DOHH2 (cell line): ENCODE results near the gene PAPOLA.

Experiments used
- H3F3A ChIP-seq: fragments of 200-600 bp; sonication (generic), shearing (Covaris generic); 2 replicates; pipeline ENCODE4 v1.6.0; 2016; ENCODE audit warnings: antibody characterized with exemption, mild to moderate bottlenecking; ENCODE audit not compliant: control insufficient read depth, insufficient read depth
- H3K27ac ChIP-seq: fragments of 200-600 bp; sonication (generic); 2 replicates; pipeline ENCODE4 v1.5.1; 2014; ENCODE audit warnings: low read depth, mild to moderate bottlenecking, low read length, moderate library complexity
- H3K27me3 ChIP-seq: fragments of 200-600 bp; sonication (generic); 2 replicates; pipeline ENCODE4 v1.6.1; 2014; ENCODE audit warnings: mild to moderate bottlenecking, low read length, mixed read lengths; ENCODE audit not compliant: control insufficient read depth
- H3K36me3 ChIP-seq: fragments of 200-600 bp; sonication (generic); 2 replicates; pipeline ENCODE4 v1.6.1; 2014; ENCODE audit warnings: mild to moderate bottlenecking, low read length, moderate library complexity, mixed read lengths; ENCODE audit not compliant: control insufficient read depth
- H3K4me1 ChIP-seq: fragments of 200-600 bp; sonication (generic); 2 replicates; pipeline ENCODE4 v1.6.1; 2014; ENCODE audit warnings: mild to moderate bottlenecking, low read length, mixed read lengths; ENCODE audit not compliant: control insufficient read depth
- H3K4me2 ChIP-seq: fragments of 200-600 bp; sonication (generic); 2 replicates; pipeline ENCODE4 v1.6.0; 2014; ENCODE audit warnings: mild to moderate bottlenecking, low read length, moderate library complexity
- H3K4me3 ChIP-seq: fragments of 200-600 bp; sonication (generic); 2 replicates; pipeline ENCODE4 v1.5.1; 2014; ENCODE audit warnings: mild to moderate bottlenecking, low read length, mixed read lengths
- H3K79me2 ChIP-seq: fragments of 200-600 bp; sonication (generic); 2 replicates; pipeline ENCODE4 v1.6.1; 2014; ENCODE audit warnings: mild to moderate bottlenecking, low read length, mixed read lengths; ENCODE audit not compliant: control insufficient read depth
- H3K9me2 ChIP-seq: fragments of 200-600 bp; sonication (generic); replicated peaks from 2 replicates; pipeline ENCODE4 v1.6.1; 2014; ENCODE audit warnings: mild to moderate bottlenecking, low read length, mixed read lengths; ENCODE audit not compliant: control insufficient read depth
- H3K9me3 ChIP-seq: fragments of 200-600 bp; sonication (generic); 2 replicates; pipeline ENCODE4 v1.6.1; 2014; ENCODE audit warnings: antibody characterized with exemption, low read length, mixed read lengths; ENCODE audit not compliant: control insufficient read depth, insufficient read depth
- H4K20me1 ChIP-seq: fragments of 200-600 bp; sonication (generic); 2 replicates; pipeline ENCODE4 v1.6.0; 2014; ENCODE audit warnings: low read depth, mild to moderate bottlenecking, antibody characterized with exemption, low read length, moderate library complexity; ENCODE audit not compliant: control insufficient read depth, insufficient read depth
- EZH2phosphoT487 ChIP-seq: fragments of 200-600 bp; sonication (generic); IDR thresholded peaks from 2 replicates; pipeline ENCODE4 v1.6.1; 2017; ENCODE audit warnings: borderline replicate concordance, mild to moderate bottlenecking, antibody characterized with exemption, low read length, moderate library complexity, mixed read lengths
- TF ChIP-seq, protein P1 (sequence below): fragments of 200-600 bp; sonication (generic); IDR thresholded peaks from one replicate; pipeline ENCODE4 v1.5.1; 2014; ENCODE audit warnings: antibody characterized with exemption, mild to moderate bottlenecking, low read depth, low read length; ENCODE audit not compliant: poor library complexity, severe bottlenecking

Gene PAPOLA

DNA sequence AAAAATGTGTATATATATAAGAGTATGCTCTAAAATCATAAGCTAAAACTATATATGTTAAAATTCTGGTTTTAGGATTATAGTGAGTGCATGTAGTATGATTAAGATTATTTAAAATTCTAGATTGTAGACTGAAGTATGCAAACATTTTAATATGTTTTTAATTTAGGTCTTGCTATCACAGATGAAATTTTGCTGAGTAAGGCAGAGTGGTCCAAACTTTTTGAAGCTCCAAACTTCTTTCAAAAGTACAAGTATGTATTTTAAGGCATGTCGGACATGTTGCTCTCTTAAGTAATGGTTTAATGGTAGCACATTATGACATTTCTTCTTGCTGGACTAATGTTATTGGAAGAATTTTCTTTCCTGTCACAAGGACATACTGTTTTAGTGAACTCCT, 34.6 kb downstream of the PAPOLA start:
- TF ChIP-seq, protein P1, sequence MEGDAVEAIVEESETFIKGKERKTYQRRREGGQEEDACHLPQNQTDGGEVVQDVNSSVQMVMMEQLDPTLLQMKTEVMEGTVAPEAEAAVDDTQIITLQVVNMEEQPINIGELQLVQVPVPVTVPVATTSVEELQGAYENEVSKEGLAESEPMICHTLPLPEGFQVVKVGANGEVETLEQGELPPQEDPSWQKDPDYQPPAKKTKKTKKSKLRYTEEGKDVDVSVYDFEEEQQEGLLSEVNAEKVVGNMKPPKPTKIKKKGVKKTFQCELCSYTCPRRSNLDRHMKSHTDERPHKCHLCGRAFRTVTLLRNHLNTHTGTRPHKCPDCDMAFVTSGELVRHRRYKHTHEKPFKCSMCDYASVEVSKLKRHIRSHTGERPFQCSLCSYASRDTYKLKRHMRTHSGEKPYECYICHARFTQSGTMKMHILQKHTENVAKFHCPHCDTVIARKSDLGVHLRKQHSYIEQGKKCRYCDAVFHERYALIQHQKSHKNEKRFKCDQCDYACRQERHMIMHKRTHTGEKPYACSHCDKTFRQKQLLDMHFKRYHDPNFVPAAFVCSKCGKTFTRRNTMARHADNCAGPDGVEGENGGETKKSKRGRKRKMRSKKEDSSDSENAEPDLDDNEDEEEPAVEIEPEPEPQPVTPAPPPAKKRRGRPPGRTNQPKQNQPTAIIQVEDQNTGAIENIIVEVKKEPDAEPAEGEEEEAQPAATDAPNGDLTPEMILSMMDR: no peak
- TF ChIP-seq EZH2phosphoT487: no peak
- no peaks in the 10 kb centered on the region; the same call in 1 of the 2 replicates for H4K20me1 ChIP-seq
- no peaks in the 10 kb centered on the region for H3K79me2 ChIP-seq
- H3K36me3 ChIP-seq: peaks cover 67% of the 10 kb centered on the region
- H3K27ac ChIP-seq: no peak overlapping the region
- H3K4me1 ChIP-seq: peaks cover 34% of the 10 kb centered on the region
- H3F3A ChIP-seq: 0 out of 2 replicates have a peak, but pooled peaks cover 3% of the 10 kb centered on the region
- no peaks in the 10 kb centered on the region for H3K9me2 ChIP-seq
- H3K4me2 ChIP-seq: no peak overlapping the region
- H3K9me3 ChIP-seq: no peaks in the 10 kb centered on the region
- no peaks in the 10 kb centered on the region for H3K27me3 ChIP-seq
- no peak overlapping the region for H3K4me3 ChIP-seq

DNA sequence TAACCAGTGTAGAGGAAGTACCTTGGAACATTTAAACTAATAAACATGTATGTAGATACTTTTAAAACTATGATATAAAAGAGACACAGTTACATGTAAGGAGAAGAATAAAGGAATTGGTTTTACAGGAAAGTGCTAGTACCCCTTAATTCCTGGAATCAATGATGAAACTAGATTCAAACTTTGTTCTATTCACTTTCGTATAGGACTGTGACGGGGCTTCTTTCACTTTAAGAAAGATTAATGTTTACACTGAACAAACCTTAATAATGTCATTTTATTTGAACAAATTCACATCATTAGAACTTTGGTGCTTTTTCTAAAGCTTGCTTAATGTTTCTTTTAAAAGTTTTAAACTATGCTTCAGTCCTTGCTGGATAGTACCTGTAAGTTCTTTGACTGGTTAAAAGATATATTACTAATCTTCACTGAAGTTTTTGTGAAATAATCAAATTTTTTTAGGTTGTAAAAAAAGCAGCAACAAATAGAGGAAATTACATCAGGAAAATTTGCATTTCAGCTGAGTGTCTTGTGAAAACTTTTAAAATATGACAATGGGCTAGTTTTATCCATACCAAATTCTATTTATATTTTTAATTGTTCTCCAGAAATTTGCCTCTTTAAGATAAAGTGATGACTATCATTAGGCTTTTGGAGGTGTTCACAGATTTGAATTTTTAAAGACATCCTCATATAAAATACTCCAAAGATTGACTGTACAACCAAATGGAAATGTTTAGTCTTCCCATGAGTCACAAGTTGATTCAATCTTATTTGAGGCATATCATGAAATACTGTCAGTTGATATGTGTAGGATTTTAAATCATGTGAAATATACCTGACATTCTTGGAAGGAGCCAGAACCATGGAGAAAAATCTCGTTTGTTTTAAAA, 36.2 kb downstream of the PAPOLA start:
- Histone ChIP-seq H3K27ac (peak overlapping the region; percentile 16; the same call in 1 of the 2 replicates), H3K27me3 (no peaks in the 10 kb centered on the region), H3K36me3 (peaks cover 58% of the 10 kb centered on the region), H3K4me1 (peaks cover 34% of the 10 kb centered on the region), H3K4me2 (peak overlapping the region; percentile 12; the same call in 1 of the 2 replicates), H3K9me3 (no peaks in the 10 kb centered on the region), H3F3A (0 out of 2 replicates have a peak, but pooled peaks cover 3% of the 10 kb centered on the region), H3K4me3 (no peak overlapping the region), H3K9me2 (no peaks in the 10 kb centered on the region), H3K79me2 (no peaks in the 10 kb centered on the region), H4K20me1 (no peaks in the 10 kb centered on the region; the same call in 1 of the 2 replicates)
- TF ChIP-seq EZH2phosphoT487: no peak
- TF ChIP-seq, protein P1: no peak

DNA sequence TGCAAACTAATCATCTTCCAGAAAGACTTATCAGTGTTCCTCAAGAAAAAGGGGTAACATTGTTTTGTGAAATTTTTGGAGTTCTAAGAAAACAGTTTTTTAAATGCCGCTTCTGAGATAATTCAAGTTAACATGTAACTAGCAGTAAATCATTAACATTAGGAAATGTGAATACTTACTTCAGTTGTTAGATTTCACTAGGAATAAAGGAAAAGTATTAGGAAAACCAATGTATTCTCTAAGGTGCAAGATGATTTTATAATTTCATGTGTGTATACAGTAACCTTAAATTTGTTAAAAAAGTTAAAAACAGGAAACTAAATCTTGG, 36.8 kb downstream of the PAPOLA start:
- TF ChIP-seq EZH2phosphoT487: no peak
- TF ChIP-seq, protein P1: no peak
- H3K36me3 ChIP-seq: peaks cover 59% of the 10 kb centered on the region

More for the DNA sequence above, 36.8 kb downstream of the PAPOLA start:
- Histone ChIP-seq H3K9me2 (no peaks in the 10 kb centered on the region), H4K20me1 (no peaks in the 10 kb centered on the region; the same call in 1 of the 2 replicates), H3K4me2 (peak overlapping the region; percentile 12; the same call in 1 of the 2 replicates), H3K27me3 (no peaks in the 10 kb centered on the region), H3F3A (0 out of 2 replicates have a peak, but pooled peaks cover 3% of the 10 kb centered on the region), H3K79me2 (no peaks in the 10 kb centered on the region), H3K4me3 (no peak overlapping the region), H3K9me3 (no peaks in the 10 kb centered on the region), H3K27ac (peak overlapping the region; percentile 16; the same call in 1 of the 2 replicates), H3K4me1 (peaks cover 34% of the 10 kb centered on the region)
